H7 (cell line): Measurements from ENCODE around the gene ADARB2. TPM values are rescaled to one million over a fixed set of nuclear protein-coding genes. Genes with fewer than 3 reads are reported as not detected.

ENCODE experiments used
- DNase-seq: peaks from one replicate; pipeline ENCODE4 v3.0.0; 2012
- H3K27me3 ChIP-seq: 2 replicates; pipeline ENCODE4 v1.6.0; 2011; ENCODE audit warnings: mild to moderate bottlenecking, low read length; ENCODE audit not compliant: control insufficient read depth, insufficient read depth
- H3K36me3 ChIP-seq: replicated peaks from 2 replicates; pipeline ENCODE4 v1.5.1; 2011; ENCODE audit warnings: low read length; ENCODE audit not compliant: control insufficient read depth, insufficient read depth
- H3K4me3 ChIP-seq: 2 replicates; pipeline ENCODE4 v1.5.1; 2011; ENCODE audit warnings: low read depth, mild to moderate bottlenecking, control low read depth, low read length, moderate library complexity; ENCODE audit not compliant: insufficient read depth
- total RNA-seq: library from RNA; depleted of rRNA; stranded (reverse); fragments of >200 nt; shearing (Covaris generic); gene quantifications from 2 replicates; pipeline ENCODE4 v1.2.3, GENCODE V29; 2014

ADARB2 gene
- total RNA-seq, 1 experiment from 2014 or later: 1.5 TPM

DNA sequence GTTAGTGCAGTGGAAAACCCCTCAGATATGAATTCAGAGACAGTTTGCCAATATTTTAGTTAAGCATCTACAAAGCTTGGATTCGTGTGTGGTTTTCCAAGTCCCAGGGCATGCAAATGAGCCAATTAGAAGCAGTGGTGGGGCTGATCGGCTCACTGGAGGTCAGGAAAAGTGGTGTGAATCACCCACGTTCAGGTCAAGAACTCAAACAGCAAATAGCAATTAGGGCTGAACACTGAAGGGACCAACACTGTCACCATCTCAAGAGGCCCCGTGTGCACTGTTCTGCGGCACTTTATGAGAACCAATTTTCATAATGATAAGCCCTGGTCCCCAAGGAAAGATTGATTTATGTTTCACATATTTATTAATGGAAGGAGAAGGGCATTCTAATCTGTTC, 68.9 kb downstream of the ADARB2 start:
- Histone ChIP-seq H3K4me3 (no peak overlapping the region), H3K36me3 (no peaks in the 10 kb centered on the region), H3K27me3 (no peaks in the 10 kb centered on the region)
- no peak for DNase-seq

DNA sequence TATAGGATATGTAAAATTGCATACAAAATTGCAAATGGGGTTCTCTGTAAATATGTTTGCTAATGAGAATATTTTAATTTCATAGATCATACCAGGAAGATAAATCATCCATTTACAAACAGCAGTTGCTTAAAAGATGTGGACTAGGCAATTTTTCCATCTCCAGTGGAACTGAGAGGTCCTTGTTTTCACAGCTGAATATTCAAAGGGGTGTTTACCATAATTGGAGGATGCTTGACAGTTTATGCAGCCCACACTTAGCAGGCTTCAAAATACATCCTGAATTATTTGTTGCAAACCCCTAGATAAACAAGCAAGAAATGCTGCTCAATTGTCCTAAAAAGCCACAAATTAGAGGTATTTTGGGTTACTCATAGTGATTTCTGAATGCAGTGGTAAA, 69.9 kb downstream of the ADARB2 start:
- no peaks in the 10 kb centered on the region for H3K36me3 ChIP-seq
- DNase-seq: no peak
- H3K4me3 ChIP-seq: no peak overlapping the region
- H3K27me3 ChIP-seq: no peaks in the 10 kb centered on the region

DNA sequence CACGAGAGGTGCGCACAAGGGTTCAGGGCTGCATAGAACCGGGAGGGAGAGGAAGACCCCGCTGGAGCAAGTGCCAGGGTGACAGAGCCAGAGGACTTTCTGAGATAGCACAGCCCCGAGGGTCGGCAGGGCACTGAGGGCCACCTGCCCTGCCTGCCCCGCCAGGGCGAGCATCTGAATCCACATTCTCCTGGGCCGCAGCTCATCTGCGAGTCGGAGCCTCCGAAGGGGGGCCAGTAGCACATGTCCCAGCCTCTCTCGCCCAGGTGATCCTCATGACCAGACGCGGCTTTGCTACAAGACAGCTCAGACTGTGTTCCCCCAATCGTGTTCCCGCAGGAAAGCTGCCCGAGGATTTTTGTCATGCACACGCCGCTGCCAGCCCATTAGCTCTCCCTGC, 71.2 kb downstream of the ADARB2 start:
- H3K36me3 ChIP-seq: no peaks in the 10 kb centered on the region
- no peak overlapping the region for H3K4me3 ChIP-seq
- no peak for DNase-seq
- H3K27me3 ChIP-seq: no peaks in the 10 kb centered on the region

DNA sequence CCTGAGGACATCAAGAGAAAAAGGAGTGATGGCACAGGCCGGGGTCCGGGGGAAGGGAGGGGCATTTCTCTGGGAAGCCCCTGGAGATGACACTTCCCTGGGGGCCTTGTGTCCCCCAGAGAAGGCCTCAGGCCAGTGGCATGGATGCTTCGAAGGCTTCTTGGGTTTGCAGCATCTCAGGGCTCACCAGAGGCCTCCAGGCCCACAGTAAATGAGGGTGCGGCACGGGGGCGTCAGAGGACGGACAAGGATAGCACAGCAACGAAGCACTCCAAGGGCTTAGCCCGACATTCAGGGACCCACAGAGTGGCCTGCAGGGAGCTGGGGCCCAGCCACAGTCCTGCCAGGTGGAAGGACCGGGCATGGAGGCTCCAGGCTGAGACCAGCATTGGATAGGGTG, 71.6 kb downstream of the ADARB2 start:
- DNase-seq: no peak
- Histone ChIP-seq H3K27me3 (no peaks in the 10 kb centered on the region), H3K36me3 (no peaks in the 10 kb centered on the region), H3K4me3 (no peak overlapping the region)

DNA sequence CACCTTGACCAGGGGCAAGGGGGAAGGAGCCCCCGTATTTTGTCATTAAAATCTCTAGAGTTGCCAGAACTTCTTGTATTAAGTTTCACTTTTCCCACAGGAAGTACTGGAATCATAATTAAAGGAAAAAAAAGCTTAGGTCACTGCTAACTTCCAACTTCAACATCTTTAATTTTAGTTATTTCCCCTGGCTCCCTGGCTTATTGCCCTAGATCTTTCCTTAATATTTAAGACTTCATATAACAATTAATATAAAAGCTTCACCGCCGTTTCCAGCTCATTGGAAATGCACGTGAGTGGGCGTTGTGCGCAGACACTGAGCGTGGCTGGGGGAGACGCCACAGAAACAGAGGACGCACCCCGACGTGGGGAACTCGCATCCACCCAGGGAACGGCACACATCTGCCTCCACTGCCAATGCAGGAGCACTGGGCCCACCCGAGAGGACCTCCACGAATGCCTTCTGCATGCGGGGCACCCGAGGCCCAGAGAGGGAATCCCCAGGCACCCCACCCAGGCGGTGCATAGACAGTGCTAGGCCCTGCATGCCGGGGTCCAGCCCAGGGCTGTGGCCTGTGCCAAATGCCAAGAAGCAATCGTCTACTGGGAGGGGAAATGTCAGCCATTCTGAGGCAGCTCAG, 72.2 kb downstream of the ADARB2 start:
- DNase-seq: no peak
- no peaks in the 10 kb centered on the region for H3K27me3 ChIP-seq
- no peaks in the 10 kb centered on the region for H3K36me3 ChIP-seq
- H3K4me3 ChIP-seq: no peak overlapping the region

DNA sequence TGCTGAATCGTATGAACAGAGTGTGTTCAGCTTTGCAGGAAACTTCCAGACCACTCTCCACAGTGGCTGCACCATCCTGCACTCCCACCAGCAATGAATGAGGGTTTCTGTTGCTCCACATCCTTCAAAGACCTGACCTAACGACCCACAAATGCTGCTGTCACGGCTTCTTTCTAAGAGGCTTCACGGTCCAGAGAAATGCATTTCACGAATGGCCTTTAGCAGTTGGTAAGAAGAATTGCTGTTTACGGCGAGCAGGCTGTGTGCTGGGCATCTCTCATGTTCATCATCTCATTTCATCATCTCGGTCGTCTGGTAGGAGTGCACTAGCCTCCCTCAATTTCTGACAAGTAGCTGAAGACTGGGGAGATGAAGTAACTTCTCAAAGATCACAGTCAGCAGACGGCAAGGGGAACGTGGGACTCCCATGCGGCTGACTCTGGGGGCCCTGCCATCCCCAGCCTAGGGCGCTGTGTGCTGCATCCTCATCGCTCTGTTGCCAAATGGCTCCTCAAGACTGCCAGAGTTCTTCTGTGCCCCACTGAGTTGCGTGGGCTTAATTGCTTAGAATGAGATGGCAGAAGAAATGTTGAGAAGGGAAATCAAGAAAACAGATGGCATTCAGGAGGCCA, 72.9 kb downstream of the ADARB2 start:
- Histone ChIP-seq H3K4me3 (no peak overlapping the region), H3K27me3 (no peaks in the 10 kb centered on the region), H3K36me3 (no peaks in the 10 kb centered on the region)
- no peak for DNase-seq

DNA sequence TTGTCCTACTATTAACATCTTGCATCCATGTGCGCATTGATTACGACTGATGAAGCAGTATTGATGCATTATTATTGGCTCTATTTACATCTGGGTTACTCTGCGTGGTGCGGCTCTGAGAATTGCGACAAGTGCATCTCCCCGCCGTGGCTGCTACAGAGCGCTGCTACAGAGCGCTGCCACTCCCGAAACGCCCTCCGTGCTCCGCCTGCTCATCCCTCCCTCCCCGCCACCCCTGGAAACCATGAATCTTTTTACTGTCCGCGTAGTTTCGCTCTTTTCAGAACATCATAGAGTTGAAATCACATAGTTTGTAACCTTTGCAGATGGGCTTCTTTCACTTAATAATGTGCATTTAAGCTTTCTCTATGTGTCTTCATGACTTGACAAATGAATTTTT, 74.1 kb downstream of the ADARB2 start:
- H3K4me3 ChIP-seq: no peak overlapping the region
- DNase-seq: no peak
- H3K27me3 ChIP-seq: no peaks in the 10 kb centered on the region
- H3K36me3 ChIP-seq: no peaks in the 10 kb centered on the region

DNA sequence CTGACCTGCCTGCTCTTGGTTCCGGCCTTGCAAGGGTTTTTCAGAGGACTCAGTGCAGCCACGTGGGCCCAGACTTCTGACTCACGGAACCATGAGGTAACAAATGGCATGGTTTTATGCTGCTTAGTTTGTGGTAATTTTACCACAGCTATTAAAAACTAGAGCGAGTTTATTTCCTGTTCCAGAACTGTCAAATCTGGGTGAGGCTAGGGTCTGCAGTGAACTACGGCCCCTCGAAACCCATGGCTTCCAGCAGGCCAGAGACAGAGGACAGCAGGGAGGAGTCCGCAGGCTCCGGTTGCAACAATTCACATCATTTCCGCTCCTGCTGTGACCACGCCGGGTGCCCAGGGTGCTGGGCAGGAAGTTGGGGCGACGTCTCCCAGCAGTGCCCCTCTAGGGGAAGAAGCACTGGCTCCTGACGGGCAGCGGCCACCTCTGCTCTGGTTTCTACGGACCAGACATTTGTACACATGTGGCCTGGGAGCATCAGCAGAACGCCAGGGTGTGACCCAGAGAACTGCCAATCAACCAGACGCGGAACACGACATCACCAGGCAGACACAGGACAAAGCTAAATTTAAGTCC, 74.8 kb downstream of the ADARB2 start:
- Histone ChIP-seq H3K36me3 (no peaks in the 10 kb centered on the region), H3K4me3 (no peak overlapping the region), H3K27me3 (no peaks in the 10 kb centered on the region; the same call in 1 of the 2 replicates)
- no peak for DNase-seq

DNA sequence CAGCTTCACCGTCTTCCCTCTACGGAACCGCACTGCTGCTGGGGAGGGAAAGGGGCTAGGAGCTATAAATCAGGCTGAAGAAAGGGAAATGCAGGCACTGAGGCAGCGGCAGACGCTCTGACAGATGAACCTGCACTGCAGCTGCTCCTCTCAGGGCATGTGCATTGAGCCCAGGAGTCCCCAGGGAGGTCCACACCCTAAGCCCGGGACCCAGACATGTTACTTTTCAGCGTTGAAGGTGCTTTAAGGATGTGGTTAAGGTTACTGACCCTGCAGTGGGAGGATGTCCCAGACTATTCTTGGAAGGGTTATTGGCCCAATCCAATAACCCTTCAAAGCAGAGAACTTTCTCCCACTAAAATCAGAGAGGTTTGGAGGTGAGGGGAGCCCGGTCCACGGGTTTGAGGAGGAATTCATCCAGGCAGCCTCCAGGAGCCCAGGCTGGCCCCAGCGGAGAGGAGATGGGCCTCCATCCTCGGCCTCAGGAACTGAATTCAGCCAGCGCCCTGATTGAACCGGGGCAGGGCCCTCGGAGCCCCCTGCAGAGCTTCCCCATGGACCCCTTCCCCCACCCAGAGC, 75.4 kb downstream of the ADARB2 start:
- Histone ChIP-seq H3K4me3 (no peak overlapping the region), H3K27me3 (no peaks in the 10 kb centered on the region; the same call in 1 of the 2 replicates), H3K36me3 (no peaks in the 10 kb centered on the region)
- no peak for DNase-seq

DNA sequence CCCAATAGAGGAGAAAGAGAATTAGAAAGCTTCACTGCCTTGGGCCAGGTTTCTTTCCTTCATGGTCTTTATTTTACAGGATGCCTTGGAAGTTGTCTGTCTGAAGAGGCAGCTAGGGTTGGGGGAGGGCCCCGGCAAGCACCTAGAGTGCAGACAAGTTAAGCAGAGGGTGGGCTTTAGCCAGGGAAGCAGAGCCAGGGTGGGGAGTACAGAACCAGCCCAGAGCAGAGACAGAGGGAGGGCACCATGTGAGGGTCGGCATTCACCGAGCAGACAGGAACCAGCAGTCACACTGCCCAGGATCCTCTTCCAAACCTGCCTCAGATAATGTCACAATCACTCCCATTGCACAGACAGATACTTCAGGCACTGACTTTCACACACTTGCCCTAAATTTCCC, 75.9 kb downstream of the ADARB2 start:
- Histone ChIP-seq H3K36me3 (no peaks in the 10 kb centered on the region), H3K4me3 (no peak overlapping the region), H3K27me3 (no peaks in the 10 kb centered on the region; the same call in 1 of the 2 replicates)
- no peak for DNase-seq

DNA sequence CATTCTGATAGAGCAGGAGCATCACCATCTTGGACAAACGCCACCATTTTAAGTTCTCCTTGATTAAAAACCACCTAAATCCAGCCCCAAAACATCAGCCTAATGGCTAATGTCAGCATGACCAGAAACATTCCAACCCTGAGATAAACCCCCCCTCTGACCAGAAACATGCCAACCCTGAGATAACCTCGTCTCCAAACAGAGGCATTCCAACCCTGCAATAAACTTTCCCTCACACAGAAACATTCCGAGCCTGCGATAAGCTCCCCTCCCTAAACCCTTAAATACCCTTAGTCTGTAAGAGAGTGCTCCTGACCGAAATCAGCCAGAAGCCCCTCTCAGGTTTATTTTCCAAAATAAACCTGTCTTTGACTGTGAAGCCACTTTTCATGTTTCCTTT, 76.5 kb downstream of the ADARB2 start:
- Histone ChIP-seq H3K36me3 (no peaks in the 10 kb centered on the region), H3K4me3 (no peak overlapping the region), H3K27me3 (no peaks in the 10 kb centered on the region; the same call in 1 of the 2 replicates)
- DNase-seq: no peak

DNA sequence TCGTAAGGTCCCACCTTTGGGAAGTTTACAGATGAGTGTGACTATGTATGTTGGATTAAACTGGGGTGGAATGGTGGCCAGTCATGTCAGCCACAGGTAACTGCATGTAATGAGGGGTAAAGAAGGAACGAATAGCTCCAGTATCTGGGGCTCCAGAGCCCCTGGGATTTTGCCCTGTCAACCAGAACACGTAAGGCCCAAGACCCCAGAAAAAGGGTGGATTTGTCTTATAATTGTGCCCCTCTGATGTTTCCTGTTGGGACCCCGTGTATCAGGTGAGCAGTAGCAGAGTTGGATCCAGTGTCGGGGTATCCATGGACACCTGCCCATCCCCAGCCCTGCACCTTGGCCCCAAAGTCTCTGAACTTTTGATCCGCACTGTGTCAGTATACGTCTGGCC, 76.9 kb downstream of the ADARB2 start:
- no peak for DNase-seq
- H3K4me3 ChIP-seq: no peak overlapping the region
- no peaks in the 10 kb centered on the region for H3K36me3 ChIP-seq
- H3K27me3 ChIP-seq: no peaks in the 10 kb centered on the region; the same call in 1 of the 2 replicates

DNA sequence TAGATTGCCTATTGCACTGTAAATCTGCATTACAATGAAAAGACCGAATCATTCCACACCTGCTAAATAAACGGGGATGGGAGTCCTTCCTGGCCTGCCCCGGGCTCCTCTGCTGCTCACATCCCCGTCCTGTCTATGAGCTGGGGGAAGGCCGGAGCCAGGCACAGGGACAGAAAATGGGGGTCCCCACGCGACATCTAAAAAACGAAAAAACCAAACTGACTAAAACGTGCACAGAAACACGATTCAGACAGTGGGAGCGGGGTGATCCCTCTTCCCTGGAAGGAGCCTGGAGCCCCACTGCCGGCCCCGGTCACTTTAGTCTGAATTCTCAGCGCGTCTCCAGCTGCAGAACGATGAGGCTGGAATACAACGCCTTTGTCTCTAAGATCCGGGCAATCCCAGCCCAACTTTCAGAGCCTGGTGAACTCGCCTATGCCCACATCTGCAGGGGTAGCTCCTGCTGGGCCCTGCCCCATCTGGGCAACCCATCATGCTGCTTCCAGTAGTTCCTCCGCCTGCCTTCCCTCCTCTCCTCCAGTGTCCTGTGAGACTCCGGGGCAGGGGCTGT, 78.0 kb downstream of the ADARB2 start:
- no peak for DNase-seq
- H3K4me3 ChIP-seq: no peak overlapping the region
- H3K27me3 ChIP-seq: no peaks in the 10 kb centered on the region; the same call in 1 of the 2 replicates
- no peaks in the 10 kb centered on the region for H3K36me3 ChIP-seq

DNA sequence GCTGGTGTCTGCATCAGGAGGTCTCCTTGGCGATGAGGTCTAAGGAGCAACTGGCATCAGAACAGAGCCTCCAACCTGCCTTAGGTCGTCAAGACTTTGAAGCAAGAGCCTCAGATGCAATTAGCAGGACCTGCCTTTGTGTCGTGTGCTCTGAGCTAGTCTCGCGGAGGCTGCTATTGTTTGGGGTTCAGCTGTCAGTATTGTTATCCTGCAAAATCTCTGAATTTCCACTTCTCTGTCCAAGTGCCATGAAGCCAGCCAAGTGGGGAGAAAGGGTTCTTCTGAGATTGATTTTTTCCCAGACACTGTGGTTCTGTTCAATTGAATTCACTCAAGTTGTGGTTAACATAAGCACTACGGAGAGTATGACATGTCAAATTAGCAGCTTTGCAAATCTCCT, 78.7 kb downstream of the ADARB2 start:
- no peaks in the 10 kb centered on the region for H3K36me3 ChIP-seq
- H3K27me3 ChIP-seq: no peaks in the 10 kb centered on the region; the same call in 1 of the 2 replicates
- H3K4me3 ChIP-seq: no peak overlapping the region
- no peak for DNase-seq

DNA sequence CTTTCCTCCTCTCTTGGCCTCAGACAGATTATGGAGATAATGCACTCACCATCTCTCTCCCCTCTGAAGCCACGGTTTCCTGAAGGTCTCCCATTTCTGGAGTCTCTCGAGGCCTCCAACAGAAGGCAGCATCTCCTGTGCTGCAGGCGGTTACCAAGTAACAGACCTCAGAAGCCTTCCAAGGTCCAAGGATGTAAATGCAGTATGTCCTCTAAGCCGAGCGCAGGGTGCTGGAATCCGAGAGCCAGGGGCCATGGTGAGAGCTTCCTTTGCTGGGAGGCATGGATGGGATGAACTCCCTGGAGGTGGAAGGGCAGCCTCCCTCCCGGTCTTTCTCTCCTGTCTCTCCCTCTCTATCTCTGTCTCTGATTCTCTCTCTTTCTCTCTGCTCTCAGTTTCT, 79.8 kb downstream of the ADARB2 start:
- Histone ChIP-seq H3K27me3 (no peaks in the 10 kb centered on the region; the same call in 1 of the 2 replicates), H3K4me3 (no peak overlapping the region), H3K36me3 (no peaks in the 10 kb centered on the region)
- no peak for DNase-seq
